ENCODE results near the gene CACNA1C. TPM values are rescaled to one million over a fixed set of nuclear protein-coding genes. Genes with fewer than 3 reads are reported as not detected.

CACNA1C gene
- total RNA-seq, 1 donor from 2014 or later, result 0.51 TPM

- no peak for DNase-seq (ENCODE audit: low read depth in 2 of 2)
Observed at GRCh38 chr12:2384533-2385351, 332.0 kb downstream of the CACNA1C start.

GRCh38 chr12:2385529-2385928, 332.7 kb downstream of the CACNA1C start:
- no peak for DNase-seq (ENCODE audit: low read depth in 2 of 2)

GRCh38 chr12:2386566-2386965, 333.8 kb downstream of the CACNA1C start:
- no peak for DNase-seq (ENCODE audit: low read depth in 2 of 2)

GRCh38 chr12:2387103-2387834, 334.5 kb downstream of the CACNA1C start:
- no peak for DNase-seq (ENCODE audit: low read depth in 2 of 2)

GRCh38 chr12:2389079-2389790, 336.4 kb downstream of the CACNA1C start:
- DNase-seq (ENCODE audit: low read depth in 2 of 2), result no peak

- DNase-seq (ENCODE audit: low read depth in 2 of 2), result no peak
Observed at GRCh38 chr12:2390133-2390532, 337.3 kb downstream of the CACNA1C start.

- DNase-seq (ENCODE audit: low read depth in 2 of 2), result no peak
Observed at GRCh38 chr12:2390850-2391390, 338.1 kb downstream of the CACNA1C start.

- no peak for DNase-seq (ENCODE audit: low read depth in 2 of 2)
Observed at GRCh38 chr12:2391740-2392331, 339.0 kb downstream of the CACNA1C start.

- no peak for DNase-seq (ENCODE audit: low read depth in 2 of 2)
Observed at GRCh38 chr12:2393016-2393415, 340.2 kb downstream of the CACNA1C start.

GRCh38 chr12:2393996-2394395, 341.2 kb downstream of the CACNA1C start:
- no peak for DNase-seq (ENCODE audit: low read depth in 2 of 2)

- DNase-seq (ENCODE audit: low read depth in 2 of 2), result peak; percentile 12 to 41
Observed at GRCh38 chr12:2395354-2395977, 342.7 kb downstream of the CACNA1C start.

GRCh38 chr12:2396448-2396871, 343.7 kb downstream of the CACNA1C start:
- no peak for DNase-seq (ENCODE audit: low read depth in 2 of 2)

- no peak for DNase-seq (ENCODE audit: low read depth in 2 of 2)
Observed at GRCh38 chr12:2397356-2398045, 344.7 kb downstream of the CACNA1C start.

- no peak for DNase-seq (ENCODE audit: low read depth in 2 of 2)
Observed at GRCh38 chr12:2401040-2401439, 348.3 kb downstream of the CACNA1C start.

- no peak for DNase-seq (ENCODE audit: low read depth in 2 of 2)
Observed at GRCh38 chr12:2402073-2402579, 349.3 kb downstream of the CACNA1C start.

- DNase-seq (ENCODE audit: low read depth in 2 of 2), result no peak
Observed at GRCh38 chr12:2403221-2403976, 350.6 kb downstream of the CACNA1C start.

- no peak for DNase-seq (ENCODE audit: low read depth in 2 of 2)
Observed at GRCh38 chr12:2405039-2405438, 352.3 kb downstream of the CACNA1C start.

GRCh38 chr12:2406903-2407302, 354.1 kb downstream of the CACNA1C start:
- DNase-seq (ENCODE audit: low read depth in 2 of 2), result no peak

GRCh38 chr12:2408262-2408661, 355.5 kb downstream of the CACNA1C start:
- DNase-seq (ENCODE audit: low read depth in 2 of 2), result no peak
